ENCODE results near the gene TPRN. TPM values are rescaled to one million over a fixed set of nuclear protein-coding genes. Genes with fewer than 3 reads are reported as not detected.
A peak's percentile ranks its signal among the peaks of the same experiment; 100 is the strongest.
"Not testable (repeated sequence)": the region's sequence is repeated elsewhere in the genome, so short reads cannot be mapped to it uniquely, and the experiment has no call there.

TPRN gene
- total and polyA plus RNA-seq, 9 donors, result 0.68 to 18.4 (median 15.2) TPM

- intact Hi-C loops (cut with DNase I), result no loop called here
- Histone ChIP-seq H3K36me3 (no peaks in the 10 kb centered on the region), H3K4me3 (peak overlapping the region; percentile 64), H3K27ac (peak overlapping the region in 1 of 2 donors; percentile 79), H3K9me3 (no peaks in the 10 kb centered on the region), H3K4me1 (ENCODE audit: insufficient read depth) (peaks cover 4% of the 10 kb centered on the region), H3K27me3 (no peaks in the 10 kb centered on the region)
- no peak for TF ChIP-seq POLR2A (IDR thresholded peaks at IDR 0.05)
- TF ChIP-seq, protein P1, sequence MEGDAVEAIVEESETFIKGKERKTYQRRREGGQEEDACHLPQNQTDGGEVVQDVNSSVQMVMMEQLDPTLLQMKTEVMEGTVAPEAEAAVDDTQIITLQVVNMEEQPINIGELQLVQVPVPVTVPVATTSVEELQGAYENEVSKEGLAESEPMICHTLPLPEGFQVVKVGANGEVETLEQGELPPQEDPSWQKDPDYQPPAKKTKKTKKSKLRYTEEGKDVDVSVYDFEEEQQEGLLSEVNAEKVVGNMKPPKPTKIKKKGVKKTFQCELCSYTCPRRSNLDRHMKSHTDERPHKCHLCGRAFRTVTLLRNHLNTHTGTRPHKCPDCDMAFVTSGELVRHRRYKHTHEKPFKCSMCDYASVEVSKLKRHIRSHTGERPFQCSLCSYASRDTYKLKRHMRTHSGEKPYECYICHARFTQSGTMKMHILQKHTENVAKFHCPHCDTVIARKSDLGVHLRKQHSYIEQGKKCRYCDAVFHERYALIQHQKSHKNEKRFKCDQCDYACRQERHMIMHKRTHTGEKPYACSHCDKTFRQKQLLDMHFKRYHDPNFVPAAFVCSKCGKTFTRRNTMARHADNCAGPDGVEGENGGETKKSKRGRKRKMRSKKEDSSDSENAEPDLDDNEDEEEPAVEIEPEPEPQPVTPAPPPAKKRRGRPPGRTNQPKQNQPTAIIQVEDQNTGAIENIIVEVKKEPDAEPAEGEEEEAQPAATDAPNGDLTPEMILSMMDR (IDR thresholded peaks at IDR 0.05), result no peak
- no peak for TF ChIP-seq EP300 (IDR thresholded peaks at IDR 0.05)
- DNase-seq, result no peak
- WGBS, 3 donors, result 73 to 79% (median 76%) methylated on average over 36 of the region's 36 CpGs
These were observed 42.0 kb upstream of the TPRN start for GRCh38 chr9:137242269-137243203.

DNA sequence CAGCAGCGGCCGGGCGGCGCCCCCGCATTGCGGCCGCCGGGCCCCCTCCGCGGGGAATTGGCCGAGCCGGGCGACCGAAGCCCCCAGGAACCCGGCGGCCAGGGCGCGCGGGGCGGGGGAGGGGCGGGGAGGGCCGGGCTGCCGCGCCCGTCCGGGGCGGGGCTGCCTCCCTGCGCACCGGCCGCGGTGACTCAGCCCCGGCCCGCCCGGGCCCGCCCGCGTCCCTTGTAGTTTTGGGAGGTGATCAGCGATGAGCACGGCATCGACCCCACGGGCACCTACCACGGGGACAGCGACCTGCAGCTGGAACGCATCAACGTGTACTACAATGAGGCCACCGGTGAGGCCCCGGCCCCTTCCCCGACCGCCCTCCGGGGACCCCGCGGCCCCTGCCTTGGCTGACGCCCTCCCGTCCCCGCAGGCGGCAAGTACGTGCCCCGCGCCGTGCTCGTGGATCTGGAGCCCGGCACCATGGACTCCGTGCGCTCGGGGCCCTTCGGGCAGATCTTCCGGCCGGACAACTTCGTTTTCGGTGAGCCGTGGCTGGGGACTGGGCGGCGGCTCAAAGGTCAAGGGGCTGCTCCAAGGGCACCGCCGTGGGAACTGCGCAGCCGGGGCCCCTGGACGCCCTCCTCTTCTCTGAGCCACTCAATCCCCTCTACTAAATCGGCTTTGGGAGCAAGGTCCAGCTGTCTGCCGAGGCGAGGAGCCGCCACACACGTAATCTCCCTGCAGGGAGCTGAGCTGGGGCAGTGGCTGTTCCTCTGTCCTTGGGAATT lies 41.1 kb upstream of the TPRN start:
- peaks cover 6% of the 10 kb centered on the region for H3K4me1 ChIP-seq (ENCODE audit: insufficient read depth)
- peak overlapping the region; percentile 64 for H3K4me3 ChIP-seq
- DNase-seq, result peak; percentile 62 to 77 (median 77)
- intact Hi-C loops (cut with DNase I), result no loop called here
- peak overlapping the region; percentile 63 to 79 for H3K27ac ChIP-seq
- no peaks in the 10 kb centered on the region for H3K9me3 ChIP-seq
- TF ChIP-seq, protein P1 (IDR thresholded peaks at IDR 0.05), result no peak
- TF ChIP-seq EP300 (IDR thresholded peaks at IDR 0.05), result no peak
- TF ChIP-seq POLR2A (IDR thresholded peaks at IDR 0.05), result no peak
- 1 to 7% (median 3%) methylated on average over 18 to 83 of the region's 83 CpGs for WGBS, 3 donors
- no peaks in the 10 kb centered on the region for H3K27me3 ChIP-seq
- H3K36me3 ChIP-seq, result no peaks in the 10 kb centered on the region

- 0 to 1% (median 1%) methylated on average over 36 to 67 of the region's 67 CpGs for WGBS, 3 donors
- Histone ChIP-seq H3K36me3 (no peaks in the 10 kb centered on the region), H3K27me3 (no peaks in the 10 kb centered on the region), H3K4me1 (ENCODE audit: insufficient read depth) (peaks cover 12% of the 10 kb centered on the region), H3K4me3 (peak within 1 kb of the TSS; percentile 64), H3K9me3 (no peaks in the 10 kb centered on the region), H3K27ac (peak within 1 kb of the TSS; percentile 63 to 95)
- peak; percentile 99 to 100 (median 100) for DNase-seq
- intact Hi-C loops (cut with DNase I), result no loop called here
- TF ChIP-seq POLR2A (IDR thresholded peaks at IDR 0.05), result peak; percentile 100
- TF ChIP-seq EP300 (IDR thresholded peaks at IDR 0.05), result no peak
- TF ChIP-seq, protein P1 (IDR thresholded peaks at IDR 0.05), result peak in 1 of 3 donors; percentile 6
These were observed 40.4 kb upstream of the TPRN start, which contains the start of gene TUBB4B for GRCh38 chr9:137240841-137241489. TUBB4B (plus strand) TSS chr9:137241287; CDS start chr9:137241361, 74 bp downstream.

DNA sequence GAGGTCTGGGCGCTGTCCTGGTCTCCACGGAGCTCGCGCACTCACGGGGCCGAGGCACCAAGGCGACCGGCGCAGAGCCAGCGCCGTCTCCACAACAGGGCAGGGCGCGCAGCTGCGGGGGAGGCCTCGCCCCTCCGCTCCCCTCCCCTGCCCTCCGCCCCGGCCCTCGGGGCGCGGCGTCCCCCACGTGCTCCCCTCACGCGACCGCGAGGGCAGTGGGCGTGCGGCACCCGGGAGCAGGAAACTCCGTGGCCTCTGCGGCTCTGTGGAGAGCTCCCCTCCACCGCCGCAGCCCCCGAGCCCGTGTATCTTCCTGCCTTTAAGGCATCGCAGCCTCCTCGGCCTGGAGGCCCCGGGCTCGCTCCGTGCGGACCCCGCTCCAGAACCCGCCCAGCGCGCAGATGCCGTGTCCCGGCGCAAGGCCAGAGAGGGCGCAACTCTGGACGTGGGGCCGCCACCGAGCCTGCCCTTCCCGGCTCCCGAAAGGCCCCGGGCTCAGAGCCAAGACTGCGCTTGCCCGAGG lies 39.8 kb upstream of the TPRN start:
- peak; percentile 74 to 88 (median 81) for DNase-seq
- TF ChIP-seq EP300 (IDR thresholded peaks at IDR 0.05), result no peak
- TF ChIP-seq POLR2A (IDR thresholded peaks at IDR 0.05), result peak; percentile 13
- intact Hi-C loops (cut with DNase I), result no loop called here
- Histone ChIP-seq H3K4me1 (ENCODE audit: insufficient read depth) (peaks cover 14% of the 10 kb centered on the region), H3K9me3 (no peaks in the 10 kb centered on the region), H3K27me3 (no peaks in the 10 kb centered on the region), H3K36me3 (no peaks in the 10 kb centered on the region), H3K27ac (peak overlapping the region; percentile 23 to 95), H3K4me3 (peak overlapping the region; percentile 60)
- 0 to 1% (median 1%) methylated on average over 23 to 58 of the region's 58 CpGs for WGBS, 3 donors

DNA sequence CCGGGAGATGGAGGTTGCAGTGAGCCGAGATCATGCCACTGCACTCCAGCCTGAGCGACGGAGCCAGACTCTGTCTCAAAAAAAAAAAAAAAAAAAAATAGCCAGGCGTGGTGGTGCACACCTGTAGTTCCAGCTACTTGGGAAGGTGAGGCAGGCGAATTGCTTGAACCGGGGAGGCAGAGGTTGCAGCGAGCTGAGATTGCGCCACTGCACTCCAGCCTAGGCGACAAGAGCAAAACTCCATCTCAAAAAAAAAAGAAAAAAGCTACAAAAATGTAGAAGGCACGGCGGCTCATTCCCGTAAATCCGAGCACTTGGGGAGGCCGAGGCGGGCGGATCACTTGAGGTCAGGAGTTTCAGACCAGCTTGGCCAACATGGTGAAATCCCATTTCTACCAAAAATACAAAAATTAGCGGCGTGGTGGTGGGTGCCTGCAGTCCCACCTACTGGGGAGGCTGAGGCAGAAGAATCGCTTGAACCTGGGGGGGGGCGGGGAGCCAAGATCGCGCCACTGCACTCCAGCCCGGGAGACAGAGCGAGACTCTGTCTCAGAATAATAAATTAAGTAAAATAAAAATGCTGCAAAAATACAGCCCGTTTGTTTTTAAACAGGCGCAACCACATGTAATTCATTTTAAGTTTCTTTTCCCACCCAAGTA lies 39.1 kb upstream of the TPRN start:
- not testable (repeated sequence) for H3K27me3 ChIP-seq

More for the DNA sequence above, 39.1 kb upstream of the TPRN start:
- H3K9me3 ChIP-seq, H3K36me3 ChIP-seq, DNase-seq: not testable (repeated sequence)
- H3K27ac ChIP-seq, result peak overlapping the region in 1 of 2 donors; percentile 95
- intact Hi-C loops (cut with DNase I), result loop anchor here in 1 of 4 donors (10.0 kb wide), 1 partner anchor 125 kb away; the partner anchor contains the start of gene DPP7
- H3K4me1 ChIP-seq (ENCODE audit: insufficient read depth), result peaks cover 14% of the 10 kb centered on the region
- peak overlapping the region; percentile 60 for H3K4me3 ChIP-seq
- WGBS, 3 donors, result 44 to 46% (median 45%) methylated on average over 27 of the region's 27 CpGs
